HepG2 (cell line): Measurements from ENCODE around the gene VAV2. TPM values are rescaled to one million over a fixed set of nuclear protein-coding genes. Genes with fewer than 3 reads are reported as not detected.

ENCODE experiments used
- EHMT2 ChIP-seq: fragments of 200-600 bp; sonication (generic); IDR thresholded peaks from 2 replicates; pipeline ENCODE4 v1.7.0; 2017; ENCODE audit warnings: antibody characterized with exemption, low read depth, low read length, borderline replicate concordance
- HES4 ChIP-seq: sonication (generic); formaldehyde crosslinking; IDR thresholded peaks from 2 replicates; pipeline ENCODE4 v1.9.0; 2021; ENCODE audit warnings: mild to moderate bottlenecking, missing genetic modification reagents, borderline replicate concordance
- HNRNPUL1 ChIP-seq: fragments of 200-400 bp; formaldehyde crosslinking; IDR thresholded peaks from 2 replicates; pipeline ENCODE4 v1.6.1; 2017; ENCODE audit warnings: low read depth, mild to moderate bottlenecking, low read length, moderate library complexity
- ISL2 ChIP-seq: sonication (generic); formaldehyde crosslinking; IDR thresholded peaks from 2 replicates; pipeline ENCODE4 v1.5.0; 2020; ENCODE audit warnings: missing genetic modification reagents
- LCORL ChIP-seq, 2 experiments: fragments of 450-650 bp in 1 of 2; sonication (generic) in 1 of 2; formaldehyde crosslinking in 1 of 2; IDR thresholded peaks; 2 replicates each; pipeline versions ENCODE4 v1.5.0 to v1.6.1; 2017 to 2020; ENCODE audit warnings: antibody characterized with exemption in 1 of 2, missing genetic modification reagents in 1 of 2
- MEF2D ChIP-seq: sonication (generic); formaldehyde crosslinking; IDR thresholded peaks from 2 replicates; pipeline ENCODE4 v1.5.1; 2020; ENCODE audit warnings: mild to moderate bottlenecking, missing genetic modification reagents
- MTF1 ChIP-seq: sonication (generic); formaldehyde crosslinking; IDR thresholded peaks from 2 replicates; pipeline ENCODE4 v1.5.0; 2020; ENCODE audit warnings: missing genetic modification reagents
- SIN3B ChIP-seq: fragments of 150-350 bp; IDR thresholded peaks from 2 replicates; pipeline ENCODE4 v1.6.1; 2014; ENCODE audit warnings: low read length
- SIX1 ChIP-seq: sonication (generic); formaldehyde crosslinking; IDR thresholded peaks from 2 replicates; pipeline ENCODE4 v1.4.0; 2020; ENCODE audit warnings: missing genetic modification reagents, borderline replicate concordance
- SUZ12 ChIP-seq: fragments of 150-350 bp; IDR thresholded peaks from 2 replicates; pipeline ENCODE4 v1.6.1; 2014; ENCODE audit warnings: low read depth, low read length
- ZBTB38 ChIP-seq: sonication (generic); formaldehyde crosslinking; IDR thresholded peaks from 2 replicates; pipeline ENCODE4 v1.5.1; 2020; ENCODE audit warnings: mild to moderate bottlenecking, missing genetic modification reagents
- ZFP36 ChIP-seq: fragments of 150-350 bp; IDR thresholded peaks from 2 replicates; pipeline ENCODE4 v1.6.1; 2018; ENCODE audit warnings: borderline replicate concordance, low read length, low read depth; ENCODE audit not compliant: partially characterized antibody
- ZNF180 ChIP-seq: sonication (generic); formaldehyde crosslinking; IDR thresholded peaks from 2 replicates; pipeline ENCODE4 v1.4.0; 2020; ENCODE audit warnings: low read depth, missing genetic modification reagents, borderline replicate concordance
- ZNF776 ChIP-seq: sonication (generic); formaldehyde crosslinking; IDR thresholded peaks from 2 replicates; pipeline ENCODE4 v1.4.0; 2020; ENCODE audit warnings: mild to moderate bottlenecking, missing genetic modification reagents
- ZNF790 ChIP-seq: sonication (generic); formaldehyde crosslinking; IDR thresholded peaks from 2 replicates; pipeline ENCODE4 v1.8.0; 2022; ENCODE audit warnings: missing genetic modification reagents, mild to moderate bottlenecking, borderline replicate concordance
- ZSCAN21 ChIP-seq: sonication (generic); formaldehyde crosslinking; IDR thresholded peaks from 2 replicates; pipeline ENCODE4 v1.8.0; 2022; ENCODE audit warnings: mild to moderate bottlenecking, missing genetic modification reagents, moderate library complexity, borderline replicate concordance
- polyA plus RNA-seq, 8 experiments: library from polyadenylated mRNA; depleted of rRNA in 3 of 8; stranded (reverse) in 7 of 8; unstranded in 1 of 8; fragments of >200 nt; fragmentation: Illumina TruSeq in 4 of 8; extraction: Trizol in 4 of 8; gene quantifications; 2 replicates each; pipeline versions ENCODE4 v1.2.1 to v1.2.3, GENCODE V29; 2011 to 2016; ENCODE audit warnings: low read depth in 4 of 8, missing spikeins in 1 of 8, mixed read lengths in 1 of 8; ENCODE audit not compliant: insufficient read depth in 1 of 8
- total RNA-seq, 5 experiments: library from RNA; depleted of rRNA; stranded (reverse); fragments of >200 nt; fragmentation: Illumina TruSeq; extraction: Trizol; gene quantifications; 2 replicates each; pipeline ENCODE4 v1.2.3, GENCODE V29; 2016; ENCODE audit warnings: low read depth in 1 of 5
- TF ChIP-seq, protein P1 (sequence below): sonication (generic); formaldehyde crosslinking; IDR thresholded peaks from 2 replicates; pipeline ENCODE4 v1.5.0; 2020; ENCODE audit warnings: missing genetic modification reagents
- TF ChIP-seq, protein P2 (sequence below): sonication (generic); formaldehyde crosslinking; IDR thresholded peaks from 2 replicates; pipeline ENCODE4 v1.4.0; 2020; ENCODE audit warnings: mild to moderate bottlenecking, missing genetic modification reagents, borderline replicate concordance
- TF ChIP-seq, protein P3 (sequence below): sonication (generic); formaldehyde crosslinking; IDR thresholded peaks from 2 replicates; pipeline ENCODE4 v1.9.0; 2021; ENCODE audit warnings: missing genetic modification reagents, mild to moderate bottlenecking, borderline replicate concordance
- TF ChIP-seq, protein P4 (sequence below): sonication (generic); formaldehyde crosslinking; IDR thresholded peaks from 2 replicates; pipeline ENCODE4 v1.4.0; 2020; ENCODE audit warnings: missing genetic modification reagents, borderline replicate concordance

The VAV2 gene
- total and polyA plus RNA-seq, 2 of the 13 experiments (the other 11 are each of a cell fraction or from before 2014, with no cell fraction given), result 22.5 to 22.9 TPM

DNA sequence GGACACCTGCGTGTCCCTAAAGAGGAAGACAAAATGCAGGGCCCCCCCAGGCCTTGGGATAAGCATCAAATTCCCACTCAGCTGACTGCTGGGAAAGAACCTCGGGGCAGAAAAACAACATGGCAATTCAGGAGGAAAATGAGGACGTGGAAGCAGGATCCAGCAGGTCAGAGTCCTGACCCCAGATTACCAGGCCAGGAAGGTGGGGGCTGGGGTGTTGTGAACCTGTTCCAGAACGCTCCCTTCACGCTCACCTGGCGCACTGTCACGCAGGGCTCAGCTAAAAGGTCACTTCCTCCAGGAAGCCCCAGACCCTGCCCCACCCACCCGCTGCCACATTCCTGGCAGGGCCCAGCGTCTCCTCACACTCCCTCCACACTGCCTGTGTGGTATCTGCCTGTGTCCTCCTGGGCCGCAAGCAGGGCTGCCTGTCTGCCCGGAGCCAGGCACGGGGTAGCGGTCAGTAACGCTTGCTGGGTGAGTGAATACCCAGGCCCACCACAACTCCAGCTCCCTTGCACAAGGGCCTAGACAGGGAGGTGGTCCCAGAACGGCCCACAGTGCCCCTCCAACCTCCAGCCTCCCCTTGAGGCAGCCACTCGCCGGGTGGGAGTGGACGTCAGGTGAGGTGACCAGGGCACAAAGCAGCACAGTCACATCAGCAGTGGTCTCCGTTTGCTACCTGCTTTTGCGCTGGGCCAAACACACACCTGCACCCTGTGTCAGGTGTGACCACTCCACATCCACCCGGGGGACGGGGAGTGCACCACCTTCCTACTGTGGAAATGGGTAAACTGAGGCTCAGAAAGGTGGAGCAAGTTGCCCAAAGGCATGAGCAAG is 18.1 kb downstream of the VAV2 start (continued):
- TF ChIP-seq, protein P1, sequence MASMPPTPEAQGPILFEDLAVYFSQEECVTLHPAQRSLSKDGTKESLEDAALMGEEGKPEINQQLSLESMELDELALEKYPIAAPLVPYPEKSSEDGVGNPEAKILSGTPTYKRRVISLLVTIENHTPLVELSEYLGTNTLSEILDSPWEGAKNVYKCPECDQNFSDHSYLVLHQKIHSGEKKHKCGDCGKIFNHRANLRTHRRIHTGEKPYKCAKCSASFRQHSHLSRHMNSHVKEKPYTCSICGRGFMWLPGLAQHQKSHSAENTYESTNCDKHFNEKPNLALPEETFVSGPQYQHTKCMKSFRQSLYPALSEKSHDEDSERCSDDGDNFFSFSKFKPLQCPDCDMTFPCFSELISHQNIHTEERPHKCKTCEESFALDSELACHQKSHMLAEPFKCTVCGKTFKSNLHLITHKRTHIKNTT (CRISPR knock-in tag), result no peak
- TF ChIP-seq ISL2, result no peak
- 0 out of 2 replicates have a peak, but pooled peaks have one; percentile 49 for TF ChIP-seq ZNF776 (CRISPR knock-in tag)
- peak; percentile 61 for TF ChIP-seq ZFP36
- TF ChIP-seq HES4 (CRISPR knock-in tag), result no peak
- TF ChIP-seq EHMT2, result no peak
- no peak for TF ChIP-seq ZNF790 (CRISPR knock-in tag)
- TF ChIP-seq ZNF180 (CRISPR knock-in tag), result no peak
- TF ChIP-seq, protein P2, sequence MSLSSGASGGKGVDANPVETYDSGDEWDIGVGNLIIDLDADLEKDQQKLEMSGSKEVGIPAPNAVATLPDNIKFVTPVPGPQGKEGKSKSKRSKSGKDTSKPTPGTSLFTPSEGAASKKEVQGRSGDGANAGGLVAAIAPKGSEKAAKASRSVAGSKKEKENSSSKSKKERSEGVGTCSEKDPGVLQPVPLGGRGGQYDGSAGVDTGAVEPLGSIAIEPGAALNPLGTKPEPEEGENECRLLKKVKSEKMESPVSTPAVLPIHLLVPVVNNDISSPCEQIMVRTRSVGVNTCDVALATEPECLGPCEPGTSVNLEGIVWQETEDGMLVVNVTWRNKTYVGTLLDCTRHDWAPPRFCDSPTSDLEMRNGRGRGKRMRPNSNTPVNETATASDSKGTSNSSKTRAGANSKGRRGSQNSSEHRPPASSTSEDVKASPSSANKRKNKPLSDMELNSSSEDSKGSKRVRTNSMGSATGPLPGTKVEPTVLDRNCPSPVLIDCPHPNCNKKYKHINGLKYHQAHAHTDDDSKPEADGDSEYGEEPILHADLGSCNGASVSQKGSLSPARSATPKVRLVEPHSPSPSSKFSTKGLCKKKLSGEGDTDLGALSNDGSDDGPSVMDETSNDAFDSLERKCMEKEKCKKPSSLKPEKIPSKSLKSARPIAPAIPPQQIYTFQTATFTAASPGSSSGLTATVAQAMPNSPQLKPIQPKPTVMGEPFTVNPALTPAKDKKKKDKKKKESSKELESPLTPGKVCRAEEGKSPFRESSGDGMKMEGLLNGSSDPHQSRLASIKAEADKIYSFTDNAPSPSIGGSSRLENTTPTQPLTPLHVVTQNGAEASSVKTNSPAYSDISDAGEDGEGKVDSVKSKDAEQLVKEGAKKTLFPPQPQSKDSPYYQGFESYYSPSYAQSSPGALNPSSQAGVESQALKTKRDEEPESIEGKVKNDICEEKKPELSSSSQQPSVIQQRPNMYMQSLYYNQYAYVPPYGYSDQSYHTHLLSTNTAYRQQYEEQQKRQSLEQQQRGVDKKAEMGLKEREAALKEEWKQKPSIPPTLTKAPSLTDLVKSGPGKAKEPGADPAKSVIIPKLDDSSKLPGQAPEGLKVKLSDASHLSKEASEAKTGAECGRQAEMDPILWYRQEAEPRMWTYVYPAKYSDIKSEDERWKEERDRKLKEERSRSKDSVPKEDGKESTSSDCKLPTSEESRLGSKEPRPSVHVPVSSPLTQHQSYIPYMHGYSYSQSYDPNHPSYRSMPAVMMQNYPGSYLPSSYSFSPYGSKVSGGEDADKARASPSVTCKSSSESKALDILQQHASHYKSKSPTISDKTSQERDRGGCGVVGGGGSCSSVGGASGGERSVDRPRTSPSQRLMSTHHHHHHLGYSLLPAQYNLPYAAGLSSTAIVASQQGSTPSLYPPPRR (CRISPR knock-in tag), result peak; percentile 70; the same call in 1 of the 2 replicates
- TF ChIP-seq MEF2D (CRISPR knock-in tag), result peak; percentile 58
- peak; percentile 98 for TF ChIP-seq ZBTB38 (CRISPR knock-in tag)
- TF ChIP-seq HNRNPUL1, result no peak
- no peak for TF ChIP-seq SUZ12
- no peak for TF ChIP-seq SIN3B
- TF ChIP-seq, protein P3, sequence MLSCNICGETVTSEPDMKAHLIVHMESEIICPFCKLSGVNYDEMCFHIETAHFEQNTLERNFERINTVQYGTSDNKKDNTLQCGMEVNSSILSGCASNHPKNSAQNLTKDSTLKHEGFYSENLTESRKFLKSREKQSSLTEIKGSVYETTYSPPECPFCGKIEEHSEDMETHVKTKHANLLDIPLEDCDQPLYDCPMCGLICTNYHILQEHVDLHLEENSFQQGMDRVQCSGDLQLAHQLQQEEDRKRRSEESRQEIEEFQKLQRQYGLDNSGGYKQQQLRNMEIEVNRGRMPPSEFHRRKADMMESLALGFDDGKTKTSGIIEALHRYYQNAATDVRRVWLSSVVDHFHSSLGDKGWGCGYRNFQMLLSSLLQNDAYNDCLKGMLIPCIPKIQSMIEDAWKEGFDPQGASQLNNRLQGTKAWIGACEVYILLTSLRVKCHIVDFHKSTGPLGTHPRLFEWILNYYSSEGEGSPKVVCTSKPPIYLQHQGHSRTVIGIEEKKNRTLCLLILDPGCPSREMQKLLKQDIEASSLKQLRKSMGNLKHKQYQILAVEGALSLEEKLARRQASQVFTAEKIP (CRISPR knock-in tag), result no peak
- TF ChIP-seq ZSCAN21 (CRISPR knock-in tag), result no peak
- TF ChIP-seq LCORL (IDR thresholded peaks at IDR 0.05), result no peak
- peak; percentile 81 for TF ChIP-seq LCORL (CRISPR knock-in tag; IDR thresholded peaks at IDR 0.05)
- TF ChIP-seq, protein P4, sequence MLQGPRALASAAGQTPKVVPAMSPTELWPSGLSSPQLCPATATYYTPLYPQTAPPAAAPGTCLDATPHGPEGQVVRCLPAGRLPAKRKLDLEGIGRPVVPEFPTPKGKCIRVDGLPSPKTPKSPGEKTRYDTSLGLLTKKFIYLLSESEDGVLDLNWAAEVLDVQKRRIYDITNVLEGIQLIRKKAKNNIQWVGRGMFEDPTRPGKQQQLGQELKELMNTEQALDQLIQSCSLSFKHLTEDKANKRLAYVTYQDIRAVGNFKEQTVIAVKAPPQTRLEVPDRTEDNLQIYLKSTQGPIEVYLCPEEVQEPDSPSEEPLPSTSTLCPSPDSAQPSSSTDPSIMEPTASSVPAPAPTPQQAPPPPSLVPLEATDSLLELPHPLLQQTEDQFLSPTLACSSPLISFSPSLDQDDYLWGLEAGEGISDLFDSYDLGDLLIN (CRISPR knock-in tag), result no peak
- no peak for TF ChIP-seq MTF1 (CRISPR knock-in tag)
- TF ChIP-seq SIX1 (CRISPR knock-in tag), result no peak
